ENCODE measurements around the gene TTYH2. TPM values are rescaled to one million over a fixed set of nuclear protein-coding genes. Genes with fewer than 3 reads are reported as not detected.

Gene TTYH2, protein sequence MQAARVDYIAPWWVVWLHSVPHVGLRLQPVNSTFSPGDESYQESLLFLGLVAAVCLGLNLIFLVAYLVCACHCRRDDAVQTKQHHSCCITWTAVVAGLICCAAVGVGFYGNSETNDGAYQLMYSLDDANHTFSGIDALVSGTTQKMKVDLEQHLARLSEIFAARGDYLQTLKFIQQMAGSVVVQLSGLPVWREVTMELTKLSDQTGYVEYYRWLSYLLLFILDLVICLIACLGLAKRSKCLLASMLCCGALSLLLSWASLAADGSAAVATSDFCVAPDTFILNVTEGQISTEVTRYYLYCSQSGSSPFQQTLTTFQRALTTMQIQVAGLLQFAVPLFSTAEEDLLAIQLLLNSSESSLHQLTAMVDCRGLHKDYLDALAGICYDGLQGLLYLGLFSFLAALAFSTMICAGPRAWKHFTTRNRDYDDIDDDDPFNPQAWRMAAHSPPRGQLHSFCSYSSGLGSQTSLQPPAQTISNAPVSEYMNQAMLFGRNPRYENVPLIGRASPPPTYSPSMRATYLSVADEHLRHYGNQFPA
- total RNA-seq, result 0.72 and 1.1 TPM in 2 replicates

DNA sequence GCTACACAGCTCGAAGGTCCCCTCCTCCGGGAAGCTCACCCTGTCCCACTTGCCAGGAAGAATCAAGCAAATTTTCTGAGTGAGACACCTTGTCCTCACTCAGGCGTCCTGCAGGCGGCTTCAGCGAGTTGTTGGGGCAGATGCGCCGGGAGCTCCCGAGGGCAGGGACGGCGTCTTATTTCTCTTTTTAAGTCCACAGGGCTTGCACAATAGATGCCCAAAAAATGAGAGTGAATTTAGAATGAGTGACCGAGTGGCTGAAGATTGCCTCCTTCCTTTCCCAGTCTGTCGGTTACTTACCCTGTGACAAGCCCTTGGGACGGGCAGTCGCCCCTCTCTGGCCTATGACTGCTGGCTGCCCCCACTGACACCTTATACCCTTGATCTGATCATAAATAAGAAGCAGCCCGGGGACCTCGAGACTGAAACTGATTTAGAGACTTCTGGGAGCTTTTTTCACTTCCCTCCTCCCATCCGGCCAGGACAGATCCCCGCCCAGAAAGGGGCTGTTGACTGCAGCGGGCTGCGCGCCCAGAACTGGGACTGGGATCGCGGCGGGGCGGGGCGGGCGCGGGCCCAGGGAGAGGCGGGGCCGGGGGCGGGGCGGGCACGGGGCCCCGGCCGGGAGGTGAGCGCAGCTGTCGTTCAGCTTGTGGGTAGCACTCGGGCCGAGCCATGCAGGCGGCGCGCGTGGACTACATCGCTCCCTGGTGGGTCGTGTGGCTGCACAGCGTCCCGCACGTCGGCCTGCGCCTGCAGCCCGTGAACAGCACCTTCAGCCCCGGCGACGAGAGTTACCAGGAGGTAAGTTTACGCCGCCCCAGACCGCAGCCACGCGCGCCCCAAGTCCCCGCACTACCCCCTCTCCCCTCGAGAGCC lies at the start of gene TTYH2:
Gene TTYH2, plus strand, starts transcription at position 659 of the 879 bp plus-strand sequence. Its CDS starts 17 bp downstream, at position 676.

DNA sequence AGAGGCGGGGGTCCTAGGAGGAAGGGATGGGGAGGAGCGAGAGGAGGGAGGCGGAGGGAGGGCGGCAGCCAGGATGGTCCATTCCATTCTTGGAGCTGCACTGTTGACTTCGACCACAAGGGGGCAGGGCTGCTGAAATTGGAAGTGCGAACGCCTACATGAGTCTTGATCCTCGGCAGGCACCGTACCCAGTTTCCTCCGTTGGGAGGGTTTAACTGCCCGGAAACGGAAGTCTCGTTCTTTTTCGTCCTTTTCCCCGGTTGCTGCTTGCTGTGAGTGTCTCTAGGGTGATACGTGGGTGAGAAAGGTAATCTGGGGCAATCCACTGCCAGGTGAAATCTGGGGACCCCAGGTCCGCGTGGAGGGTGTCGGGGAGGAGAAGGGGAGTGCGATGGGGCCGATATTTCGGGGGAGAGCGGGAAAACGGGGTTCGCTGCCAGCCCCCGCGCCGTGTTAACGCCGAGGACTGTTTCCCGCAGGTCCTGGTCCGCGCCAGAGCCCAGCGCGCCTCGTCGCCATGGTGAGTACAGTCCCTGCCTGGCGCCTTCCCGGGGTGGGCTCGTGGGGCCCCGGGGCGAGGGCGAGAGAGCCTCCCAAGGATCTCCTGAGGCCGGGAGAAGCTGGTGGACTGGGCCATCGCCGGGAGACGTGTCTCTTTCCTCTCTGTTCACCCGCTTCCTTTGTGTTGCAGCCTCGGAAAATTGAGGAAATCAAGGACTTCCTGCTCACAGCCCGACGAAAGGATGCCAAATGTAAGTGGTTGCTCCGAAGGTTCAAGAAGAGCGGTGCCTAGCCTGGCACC lies 9.7 kb upstream of the TTYH2 start, which contains the start of gene RPL38:
Gene RPL38, plus strand, starts transcription at position 240 of the 802 bp plus-strand sequence. Its CDS starts 278 bp downstream, at position 518.

DNA sequence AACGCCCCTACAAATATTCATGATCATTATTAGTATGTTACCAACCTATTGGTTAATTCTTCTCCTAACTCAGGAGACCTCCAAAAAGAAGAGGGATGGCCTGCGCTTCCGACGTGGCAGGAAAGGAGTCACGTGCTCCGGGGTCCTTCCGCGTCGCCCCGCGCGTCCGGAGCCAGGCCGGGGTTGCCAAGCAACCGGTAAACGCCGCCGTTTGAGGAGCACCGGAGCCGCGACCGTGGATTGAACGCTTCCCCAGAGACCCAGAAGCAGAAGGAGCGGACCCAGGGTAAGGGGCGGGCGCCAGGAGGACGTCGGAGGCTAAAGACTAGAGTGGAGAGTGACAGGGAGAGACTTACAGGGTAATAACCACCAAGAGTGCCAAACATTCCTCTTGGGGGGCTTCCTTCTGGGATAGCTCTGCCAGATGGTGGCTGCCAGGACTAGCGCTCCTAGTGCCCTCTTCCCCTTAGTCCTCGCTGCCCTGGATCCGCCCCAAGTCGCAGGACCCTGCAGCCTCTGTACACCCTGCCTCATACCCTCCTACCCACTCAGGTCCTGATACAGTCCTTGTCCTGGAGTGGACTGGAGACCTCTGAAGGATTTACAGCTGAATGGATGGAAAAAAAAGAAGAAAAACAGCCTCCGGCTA lies 60.8 kb downstream of the TTYH2 start, which contains the start of gene DNAI2:
Gene DNAI2, plus strand, starts transcription at position 175 of the 649 bp plus-strand sequence. CDS start 7,584 bp downstream, outside the sequence.

Other genes starting within 250 kb of the TTYH2 start
- 339 and 426 TPM in 2 replicates for gene RPL38, start 9.9 kb upstream of the TTYH2 start, total RNA-seq
- not detected in 2 replicates for gene DNAI2, start 60.7 kb downstream of the TTYH2 start, total RNA-seq
- gene KIF19, start 112.7 kb downstream of the TTYH2 start, total RNA-seq, result not detected in 2 replicates
- not detected in 2 replicates for gene BTBD17, start 148.3 kb downstream of the TTYH2 start, total RNA-seq
- not detected in 2 replicates for gene GPR142, start 153.9 kb downstream of the TTYH2 start, total RNA-seq
- 0.72 and 8.3 TPM in 2 replicates for gene GPRC5C, start 218.5 kb downstream of the TTYH2 start, total RNA-seq

Data from placental pericyte (primary cell).